HEK293 (cell line): Measurements from ENCODE around the gene MLX.

Experiments
- PRDM10 ChIP-seq: fragments of 450-650 bp; formaldehyde crosslinking; IDR thresholded peaks from 2 replicates; pipeline ENCODE4 v1.5.1; 2016; ENCODE audit warnings: missing biosample characterization, missing genetic modification characterization
- SCRT1 ChIP-seq: fragments of 450-650 bp; formaldehyde crosslinking; IDR thresholded peaks from 2 replicates; pipeline ENCODE4 v1.5.1; 2016; ENCODE audit warnings: missing biosample characterization, missing genetic modification characterization, borderline replicate concordance
- SCRT2 ChIP-seq: fragments of 450-650 bp; formaldehyde crosslinking; IDR thresholded peaks from 2 replicates; pipeline ENCODE4 v1.5.1; 2016; ENCODE audit warnings: missing biosample characterization, missing genetic modification characterization
- SP7 ChIP-seq: fragments of 450-650 bp; formaldehyde crosslinking; IDR thresholded peaks from 2 replicates; pipeline ENCODE4 v1.5.1; 2016; ENCODE audit warnings: missing biosample characterization, missing genetic modification characterization
- ZBTB11 ChIP-seq: fragments of 450-650 bp; formaldehyde crosslinking; conservative IDR thresholded peaks from 2 replicates; pipeline ENCODE4 v1.5.1; 2016; ENCODE audit warnings: low read depth, missing biosample characterization, missing genetic modification characterization
- ZBTB21 ChIP-seq: fragments of 450-650 bp; formaldehyde crosslinking; IDR thresholded peaks from 2 replicates; pipeline ENCODE4 v1.5.1; 2017; ENCODE audit warnings: missing biosample characterization, missing genetic modification characterization
- ZEB2 ChIP-seq: fragments of 450-650 bp; formaldehyde crosslinking; IDR thresholded peaks from 2 replicates; pipeline ENCODE4 v1.5.1; 2016; ENCODE audit warnings: missing biosample characterization, missing genetic modification characterization
- ZIC2 ChIP-seq: fragments of 450-650 bp; formaldehyde crosslinking; IDR thresholded peaks from 2 replicates; pipeline ENCODE4 v1.5.1; 2016; ENCODE audit warnings: missing biosample characterization, missing genetic modification characterization
- ZNF10 ChIP-seq: fragments of 450-650 bp; formaldehyde crosslinking; IDR thresholded peaks from 2 replicates; pipeline ENCODE4 v1.5.1; 2017; ENCODE audit warnings: missing biosample characterization, missing genetic modification characterization
- ZNF121 ChIP-seq: fragments of 450-650 bp; formaldehyde crosslinking; IDR thresholded peaks from 2 replicates; pipeline ENCODE4 v1.5.1; 2016; ENCODE audit warnings: missing biosample characterization, missing genetic modification characterization
- ZNF132 ChIP-seq: fragments of 450-650 bp; formaldehyde crosslinking; IDR thresholded peaks from 2 replicates; pipeline ENCODE4 v1.5.1; 2017; ENCODE audit warnings: missing biosample characterization, missing genetic modification characterization, borderline replicate concordance
- ZNF266 ChIP-seq: fragments of 450-650 bp; formaldehyde crosslinking; IDR thresholded peaks from 2 replicates; pipeline ENCODE4 v1.5.1; 2016; ENCODE audit warnings: missing biosample characterization, missing genetic modification characterization, low read depth
- ZNF274 ChIP-seq, 2 experiments: fragments of 200-500 bp in 1 of 2; fragments of 450-650 bp in 1 of 2; sonication (Bioruptor generic) in 1 of 2; formaldehyde crosslinking in 1 of 2; IDR thresholded peaks; 2 replicates each; pipeline versions ENCODE4 v1.5.1 to v1.6.1; 2014 to 2016; ENCODE audit warnings: borderline replicate concordance in 1 of 2, inconsistent platforms in 1 of 2, low read length in 1 of 2, missing biosample characterization in 1 of 2, missing genetic modification characterization in 1 of 2
- ZNF324 ChIP-seq: fragments of 450-650 bp; formaldehyde crosslinking; IDR thresholded peaks from 2 replicates; pipeline ENCODE4 v1.5.1; 2016; ENCODE audit warnings: missing biosample characterization, missing genetic modification characterization
- ZNF394 ChIP-seq: fragments of 450-650 bp; formaldehyde crosslinking; IDR thresholded peaks from 2 replicates; pipeline ENCODE4 v1.5.1; 2016; ENCODE audit warnings: missing biosample characterization, missing genetic modification characterization, mild to moderate bottlenecking, moderate library complexity, borderline replicate concordance
- ZNF433 ChIP-seq: fragments of 450-650 bp; formaldehyde crosslinking; IDR thresholded peaks from 2 replicates; pipeline ENCODE4 v1.5.1; 2016; ENCODE audit warnings: missing biosample characterization, missing genetic modification characterization, low read depth
- ZNF555 ChIP-seq: fragments of 450-650 bp; formaldehyde crosslinking; conservative IDR thresholded peaks from 2 replicates; pipeline ENCODE4 v1.5.1; 2017; ENCODE audit warnings: missing biosample characterization, mild to moderate bottlenecking, missing genetic modification characterization, inconsistent platforms
- ZNF560 ChIP-seq: fragments of 450-650 bp; formaldehyde crosslinking; IDR thresholded peaks from 2 replicates; pipeline ENCODE4 v1.5.1; 2017; ENCODE audit warnings: missing biosample characterization, missing genetic modification characterization, borderline replicate concordance
- ZNF621 ChIP-seq: fragments of 450-650 bp; formaldehyde crosslinking; IDR thresholded peaks from 2 replicates; pipeline ENCODE4 v1.5.1; 2017; ENCODE audit warnings: missing biosample characterization, missing genetic modification characterization
- ZNF660 ChIP-seq: fragments of 450-650 bp; IDR thresholded peaks from 2 replicates; pipeline ENCODE4 v1.5.1; 2018; ENCODE audit warnings: missing biosample characterization, mild to moderate bottlenecking, missing genetic modification characterization
- ZNF747 ChIP-seq: fragments of 450-650 bp; formaldehyde crosslinking; IDR thresholded peaks from 2 replicates; pipeline ENCODE4 v1.5.1; 2016; ENCODE audit warnings: missing biosample characterization, missing genetic modification characterization
- ZNF776 ChIP-seq: fragments of 450-650 bp; formaldehyde crosslinking; IDR thresholded peaks from 2 replicates; pipeline ENCODE4 v1.5.0; 2017; ENCODE audit warnings: missing biosample characterization, missing genetic modification characterization, borderline replicate concordance
- ZSCAN23 ChIP-seq: fragments of 450-650 bp; formaldehyde crosslinking; IDR thresholded peaks from 2 replicates; pipeline ENCODE4 v1.5.1; 2016; ENCODE audit warnings: missing biosample characterization, missing genetic modification characterization
- TF ChIP-seq, protein P1 (sequence below): fragments of 450-650 bp; formaldehyde crosslinking; IDR thresholded peaks from 2 replicates; pipeline ENCODE4 v1.5.1; 2016; ENCODE audit warnings: missing biosample characterization, missing genetic modification characterization
- TF ChIP-seq, protein P2 (sequence below): fragments of 450-650 bp; formaldehyde crosslinking; IDR thresholded peaks from 2 replicates; pipeline ENCODE4 v1.5.1; 2016; ENCODE audit warnings: missing biosample characterization, missing genetic modification characterization
- TF ChIP-seq, protein P3 (sequence below): fragments of 450-650 bp; formaldehyde crosslinking; IDR thresholded peaks from 2 replicates; pipeline ENCODE4 v1.5.1; 2017; ENCODE audit warnings: missing biosample characterization, missing genetic modification characterization
- TF ChIP-seq, protein P4 (sequence below): fragments of 450-650 bp; formaldehyde crosslinking; IDR thresholded peaks from 2 replicates; pipeline ENCODE4; 2016; ENCODE audit warnings: missing biosample characterization, missing genetic modification characterization
- TF ChIP-seq, protein P5 (sequence below): fragments of 450-650 bp; formaldehyde crosslinking; IDR thresholded peaks from 2 replicates; pipeline ENCODE4 v1.5.1; 2016; ENCODE audit warnings: missing biosample characterization, missing genetic modification characterization

MLX gene

GRCh38 chr17:42536048-42536371 is 30.9 kb upstream of the MLX start, which contains the start of gene NAGLU (continued):
- TF ChIP-seq, protein P1, sequence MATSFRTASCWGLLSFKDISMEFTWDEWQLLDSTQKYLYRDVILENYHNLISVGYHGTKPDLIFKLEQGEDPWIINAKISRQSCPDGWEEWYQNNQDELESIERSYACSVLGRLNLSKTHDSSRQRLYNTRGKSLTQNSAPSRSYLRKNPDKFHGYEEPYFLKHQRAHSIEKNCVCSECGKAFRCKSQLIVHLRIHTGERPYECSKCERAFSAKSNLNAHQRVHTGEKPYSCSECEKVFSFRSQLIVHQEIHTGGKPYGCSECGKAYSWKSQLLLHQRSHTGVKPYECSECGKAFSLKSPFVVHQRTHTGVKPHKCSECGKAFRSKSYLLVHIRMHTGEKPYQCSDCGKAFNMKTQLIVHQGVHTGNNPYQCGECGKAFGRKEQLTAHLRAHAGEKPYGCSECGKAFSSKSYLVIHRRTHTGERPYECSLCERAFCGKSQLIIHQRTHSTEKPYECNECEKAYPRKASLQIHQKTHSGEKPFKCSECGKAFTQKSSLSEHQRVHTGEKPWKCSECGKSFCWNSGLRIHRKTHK (tag by site-specific recombination), result no peak
- peak; percentile 84 for TF ChIP-seq ZIC2 (tag by site-specific recombination)
- TF ChIP-seq ZNF394 (tag by site-specific recombination), result peak; percentile 94
- no peak for TF ChIP-seq ZNF555 (tag by site-specific recombination)
- TF ChIP-seq ZNF621 (tag by site-specific recombination), result no peak
- no peak for TF ChIP-seq SCRT2 (tag by site-specific recombination)
- no peak; the same call in 1 of the 2 replicates for TF ChIP-seq SP7 (tag by site-specific recombination)
- TF ChIP-seq, protein P2, sequence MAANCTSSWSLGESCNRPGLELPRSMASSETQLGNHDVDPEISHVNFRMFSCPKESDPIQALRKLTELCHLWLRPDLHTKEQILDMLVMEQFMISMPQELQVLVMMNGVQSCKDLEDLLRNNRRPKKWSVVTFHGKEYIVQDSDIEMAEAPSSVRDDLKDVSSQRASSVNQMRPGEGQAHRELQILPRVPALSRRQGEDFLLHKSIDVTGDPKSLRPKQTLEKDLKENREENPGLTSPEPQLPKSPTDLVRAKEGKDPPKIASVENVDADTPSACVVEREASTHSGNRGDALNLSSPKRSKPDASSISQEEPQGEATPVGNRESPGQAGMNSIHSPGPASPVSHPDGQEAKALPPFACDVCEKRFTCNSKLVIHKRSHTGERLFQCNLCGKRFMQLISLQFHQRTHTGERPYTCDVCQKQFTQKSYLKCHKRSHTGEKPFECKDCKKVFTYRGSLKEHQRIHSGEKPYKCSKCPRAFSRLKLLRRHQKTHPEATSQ (tag by site-specific recombination), result no peak
- no peak for TF ChIP-seq ZBTB21 (tag by site-specific recombination)
- no peak for TF ChIP-seq ZNF433 (tag by site-specific recombination)
- no peak for TF ChIP-seq ZNF660 (tag by site-specific recombination)
- peak; percentile 82; the same call in 1 of the 2 replicates for TF ChIP-seq PRDM10 (tag by site-specific recombination)
- TF ChIP-seq ZNF10 (tag by site-specific recombination), result no peak
- TF ChIP-seq ZNF747, result no peak
- no peak for TF ChIP-seq ZNF266 (tag by site-specific recombination)
- TF ChIP-seq ZNF121 (tag by site-specific recombination), result no peak
- no peak for TF ChIP-seq SCRT1
- TF ChIP-seq ZBTB11 (tag by site-specific recombination), result no peak
- TF ChIP-seq, protein P3, sequence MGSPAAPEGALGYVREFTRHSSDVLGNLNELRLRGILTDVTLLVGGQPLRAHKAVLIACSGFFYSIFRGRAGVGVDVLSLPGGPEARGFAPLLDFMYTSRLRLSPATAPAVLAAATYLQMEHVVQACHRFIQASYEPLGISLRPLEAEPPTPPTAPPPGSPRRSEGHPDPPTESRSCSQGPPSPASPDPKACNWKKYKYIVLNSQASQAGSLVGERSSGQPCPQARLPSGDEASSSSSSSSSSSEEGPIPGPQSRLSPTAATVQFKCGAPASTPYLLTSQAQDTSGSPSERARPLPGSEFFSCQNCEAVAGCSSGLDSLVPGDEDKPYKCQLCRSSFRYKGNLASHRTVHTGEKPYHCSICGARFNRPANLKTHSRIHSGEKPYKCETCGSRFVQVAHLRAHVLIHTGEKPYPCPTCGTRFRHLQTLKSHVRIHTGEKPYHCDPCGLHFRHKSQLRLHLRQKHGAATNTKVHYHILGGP (tag by site-specific recombination), result no peak
- no peak for TF ChIP-seq ZNF776 (tag by site-specific recombination)
- TF ChIP-seq, protein P4, sequence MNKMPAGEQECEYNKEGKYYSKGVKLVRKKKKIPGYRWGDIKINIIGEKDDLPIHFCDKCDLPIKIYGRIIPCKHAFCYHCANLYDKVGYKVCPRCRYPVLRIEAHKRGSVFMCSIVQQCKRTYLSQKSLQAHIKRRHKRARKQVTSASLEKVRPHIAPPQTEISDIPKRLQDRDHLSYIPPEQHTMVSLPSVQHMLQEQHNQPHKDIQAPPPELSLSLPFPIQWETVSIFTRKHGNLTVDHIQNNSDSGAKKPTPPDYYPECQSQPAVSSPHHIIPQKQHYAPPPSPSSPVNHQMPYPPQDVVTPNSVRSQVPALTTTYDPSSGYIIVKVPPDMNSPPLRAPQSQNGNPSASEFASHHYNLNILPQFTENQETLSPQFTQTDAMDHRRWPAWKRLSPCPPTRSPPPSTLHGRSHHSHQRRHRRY (tag by site-specific recombination), result no peak
- no peak for TF ChIP-seq ZNF274 (IDR thresholded peaks at IDR 0.05; ENCODE audit: low read length)
- no peak for TF ChIP-seq ZNF274 (tag by site-specific recombination; IDR thresholded peaks at IDR 0.05; ENCODE audit: borderline replicate concordance)
- TF ChIP-seq ZNF560, result no peak
- TF ChIP-seq, protein P5, sequence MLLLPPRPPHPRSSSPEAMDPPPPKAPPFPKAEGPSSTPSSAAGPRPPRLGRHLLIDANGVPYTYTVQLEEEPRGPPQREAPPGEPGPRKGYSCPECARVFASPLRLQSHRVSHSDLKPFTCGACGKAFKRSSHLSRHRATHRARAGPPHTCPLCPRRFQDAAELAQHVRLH (tag by site-specific recombination), result 0 out of 2 replicates have a peak, but pooled peaks have one; percentile 41
- TF ChIP-seq ZSCAN23 (tag by site-specific recombination), result no peak
- TF ChIP-seq ZNF132 (tag by site-specific recombination), result no peak
- TF ChIP-seq ZEB2 (tag by site-specific recombination), result no peak; the same call in 1 of the 2 replicates
- no peak for TF ChIP-seq ZNF324 (tag by site-specific recombination)
